Measurements from ENCODE around the gene OXTR.

OXTR gene

DNA sequence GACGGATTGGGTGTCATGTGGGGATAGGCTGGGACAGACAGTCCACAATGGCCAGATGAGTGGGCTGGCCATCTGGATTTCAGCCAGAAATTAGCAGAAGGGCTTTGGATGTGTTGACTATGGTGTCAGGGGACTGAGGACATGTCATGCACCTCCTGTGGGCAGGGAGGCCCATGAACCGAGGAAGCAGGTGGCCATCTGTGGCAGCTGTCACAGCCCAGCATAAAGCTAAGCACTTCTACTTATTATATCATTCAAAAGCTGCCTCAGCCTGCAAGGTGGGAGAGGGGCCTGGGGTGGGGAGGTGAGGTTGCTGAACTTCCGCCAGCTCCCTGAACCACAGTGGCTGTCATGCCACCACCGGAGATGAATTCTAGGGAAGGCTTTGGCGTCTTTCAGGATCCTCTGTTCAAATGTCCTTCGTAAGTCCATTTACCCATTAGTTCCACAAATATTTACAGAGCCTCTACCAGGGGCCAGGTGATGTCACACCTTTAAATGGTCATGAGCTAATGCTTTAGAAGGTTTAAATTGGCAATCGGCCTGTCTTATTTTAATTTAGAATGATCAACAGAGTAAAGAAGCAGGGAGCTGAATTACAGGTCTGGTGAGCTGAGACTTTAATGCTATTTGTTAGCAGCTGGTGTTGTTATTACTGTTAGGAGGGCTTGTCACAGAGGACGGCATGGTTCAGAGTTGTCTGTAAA is 59.5 kb downstream of the OXTR start:
- DNase-seq: no peak

GRCh38 chr3:8709287-8709686 is 60.1 kb downstream of the OXTR start:
- DNase-seq: no peak

- DNase-seq: no peak
Measured at GRCh38 chr3:8705575-8705974, 63.8 kb downstream of the OXTR start.

DNA sequence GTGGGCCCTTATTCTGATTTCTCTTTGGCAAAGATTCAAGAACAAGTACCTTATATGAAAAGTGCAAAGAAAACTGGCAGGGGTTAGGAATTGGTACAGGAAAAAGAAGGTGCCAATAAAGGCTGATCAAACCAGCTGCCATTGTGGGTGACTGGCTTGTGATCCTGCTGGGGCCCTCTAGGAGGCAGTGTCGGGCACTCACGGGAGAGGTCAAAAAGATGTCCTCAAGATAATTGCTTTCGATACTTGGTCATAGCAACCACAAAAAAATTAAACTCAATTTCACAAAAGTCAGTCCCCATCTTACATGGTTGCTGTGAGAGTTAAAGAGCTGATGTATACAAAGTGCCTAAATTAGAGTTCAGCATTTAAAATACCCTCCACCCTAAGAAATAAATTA is 66.9 kb downstream of the OXTR start:
- DNase-seq: no peak

Measured in EL (cell line).